Esophagus muscularis mucosa (tissue), 4 donors: Measurements from ENCODE around the gene PPHLN1. TPM values are rescaled to one million over a fixed set of nuclear protein-coding genes. Genes with fewer than 3 reads are reported as not detected.

Source experiments
- DNase-seq: peaks from one replicate; pipeline ENCODE4 v3.0.0-alpha.2; 2017; ENCODE audit errors: extremely low spot score
- H3K27ac ChIP-seq, 4 donors: fragments of 200-600 bp; sonication (generic); replicated peaks in 1 of 4; 1 replicate in 3 of 4; 2 replicates in 1 of 4; pipeline ENCODE4 v1.5.1; 2016 to 2019; ENCODE audit warnings: mild to moderate bottlenecking in 1 of 4
- H3K27me3 ChIP-seq, 4 donors: fragments of 200-600 bp; sonication (generic); one replicate each; pipeline versions ENCODE4 v1.5.1 to v1.6.0; 2016 to 2019
- H3K36me3 ChIP-seq, 4 donors: fragments of 200-600 bp; sonication (generic); one replicate each; pipeline ENCODE4 v1.5.1; 2016 to 2019
- H3K4me1 ChIP-seq, 4 donors: fragments of 200-600 bp; sonication (generic); one replicate each; pipeline ENCODE4 v1.5.1; 2016 to 2019
- H3K4me3 ChIP-seq, 4 donors: fragments of 200-600 bp; sonication (generic); 1 replicate in 2 of 4; 2 replicates in 2 of 4; pipeline ENCODE4 v1.5.1; 2016 to 2019; ENCODE audit warnings: mild to moderate bottlenecking in 4 of 4, moderate library complexity in 1 of 4
- H3K9me3 ChIP-seq, 4 donors: fragments of 200-600 bp; sonication (generic); 1 replicate in 3 of 4; 2 replicates in 1 of 4; pipeline ENCODE4 v1.5.1; 2016 to 2019
- CTCF ChIP-seq, 3 experiments: fragments of 200-600 bp in 2 of 3; fragments of 450-650 bp in 1 of 3; sonication (generic) in 2 of 3; IDR thresholded peaks; one replicate each; pipeline ENCODE4 v1.5.1; 2017 to 2019; ENCODE audit warnings: antibody characterized with exemption in 3 of 3, mild to moderate bottlenecking in 2 of 3, moderate library complexity in 1 of 3
- EP300 ChIP-seq: sonication (generic); formaldehyde crosslinking; IDR thresholded peaks from one replicate; pipeline ENCODE4 v1.6.1; 2017; ENCODE audit warnings: antibody characterized with exemption
- POLR2A ChIP-seq: fragments of 450-650 bp; IDR thresholded peaks from one replicate; pipeline ENCODE4 v1.6.1; 2017; ENCODE audit warnings: antibody characterized with exemption, moderate library complexity, mild to moderate bottlenecking, low read depth
- POLR2AphosphoS5 ChIP-seq, 2 donors: sonication (generic); formaldehyde crosslinking; IDR thresholded peaks; one replicate each; pipeline ENCODE4 v1.6.1; 2017; ENCODE audit warnings: antibody characterized with exemption in 2 of 2
- WGBS: methylation state at CpG from one replicate; pipeline ENCODE4 v1.1.5; 2018; 5-methylcytosine and 5-hydroxymethylcytosine counted together
- intact Hi-C: fragments of 100-400 bp; cut with DNase I; formaldehyde crosslinking; loops from one replicate; pipeline ENCODE4 v1.15.1; 2023
- small RNA-seq, 3 donors: library from RNA; depleted of rRNA; stranded (forward); fragments of <200 nt; gene quantifications; one replicate each; pipeline ENCODE3, GENCODE V24; 2016
- total RNA-seq, 4 donors: library from RNA; depleted of rRNA; stranded (reverse); fragments of >200 nt; gene quantifications; one replicate each; pipeline versions ENCODE4 v1.1.0 to v1.2.1, GENCODE V29; 2016

The PPHLN1 gene
- total RNA-seq, 4 donors from 2014 or later, result 40.0 to 45.3 (median 42.1) TPM

- intact Hi-C loops, result no loop called here
- Histone ChIP-seq H3K27ac (no peak overlapping the region), H3K36me3 (no peaks in the 10 kb centered on the region), H3K9me3 (no peaks in the 10 kb centered on the region), H3K4me3 (no peak overlapping the region), H3K4me1 (peaks cover 5 to 27% (median 21%) of the 10 kb centered on the region in 4 donors), H3K27me3 (no peaks in the 10 kb centered on the region)
- TF ChIP-seq POLR2A (no peak), CTCF (IDR thresholded peaks at IDR 0.05) (no peak), EP300 (no peak), POLR2AphosphoS5 (IDR thresholded peaks at IDR 0.05) (no peak)
- 79% methylated on average over 2 of the region's 2 CpGs for WGBS
- no peak for DNase-seq
These were observed 160.4 kb downstream of the PPHLN1 start for GRCh38 chr12:42486407-42486806.

GRCh38 chr12:42490261-42490842 lies 164.4 kb downstream of the PPHLN1 start:
- no peaks in the 10 kb centered on the region for H3K36me3 ChIP-seq
- H3K27ac ChIP-seq, result no peak overlapping the region
- intact Hi-C loops, result no loop called here
- no peak for DNase-seq
- H3K27me3 ChIP-seq, result no peaks in the 10 kb centered on the region
- WGBS, result 90% methylated on average over 5 of the region's 5 CpGs
- no peak for TF ChIP-seq POLR2A
- TF ChIP-seq POLR2AphosphoS5 (IDR thresholded peaks at IDR 0.05), result no peak
- TF ChIP-seq EP300, result no peak
- no peak for TF ChIP-seq CTCF (IDR thresholded peaks at IDR 0.05)
- H3K4me1 ChIP-seq, result peaks cover 0 to 7% (median 0%) of the 10 kb centered on the region in 4 donors
- no peaks in the 10 kb centered on the region for H3K9me3 ChIP-seq
- H3K4me3 ChIP-seq, result no peak overlapping the region

Small RNAs within 50 kb of the gene (small RNA-seq; reads per million reads assigned to genes)
- gene MIR7851 (0 reads per million in 3 donors), gene RF00019 (0 reads per million in 3 donors), gene RF00090 (0 reads per million in 3 donors), gene RNU6-249P (0 reads per million in 3 donors)

Other genes with a start within 250 kb of the PPHLN1 start
- gene GXYLT1, start 181.3 kb upstream of the PPHLN1 start, total RNA-seq, result 10 to 100 TPM in 3 of 4 donors, 1 to 10 TPM in 1; 9.7 to 13.7 (median 12.1) TPM
- gene YAF2, start 87.9 kb upstream of the PPHLN1 start, total RNA-seq, result 10 to 100 TPM; 16.8 to 30.3 (median 20.4) TPM
- gene ZCRB1, start 73 bp upstream of the PPHLN1 start, total RNA-seq, result 10 to 100 TPM; 36.3 to 71.0 (median 42.4) TPM